Bronchial epithelial cell (primary cell): Measurements from ENCODE around the gene TFR2. TPM values are rescaled to one million over a fixed set of nuclear protein-coding genes. Genes with fewer than 3 reads are reported as not detected.

Source experiments
- DNase-seq: peaks from one replicate; pipeline ENCODE4 v3.0.0-alpha.2; 2010; ENCODE audit warnings: low read depth
- FAIRE-seq: peaks from 2 replicates; lab custom pipeline; 2011; peaks lifted over from hg19 to GRCh38; lab: Jason Lieb, UNC
- H3K27me3 ChIP-seq: 2 replicates; pipeline ENCODE4 v1.5.1; 2011; ENCODE audit warnings: low read length; ENCODE audit not compliant: control insufficient read depth, insufficient read depth
- H3K36me3 ChIP-seq: 2 replicates; pipeline ENCODE4 v1.5.1; 2011; ENCODE audit warnings: low read length; ENCODE audit not compliant: control insufficient read depth, insufficient read depth
- H3K4me3 ChIP-seq: 2 replicates; pipeline ENCODE4 v1.5.1; 2011; ENCODE audit warnings: mild to moderate bottlenecking, low read depth, low read length, control low read depth
- CTCF ChIP-seq: IDR thresholded peaks from 2 replicates; pipeline ENCODE4 v1.5.1; 2011; ENCODE audit warnings: mild to moderate bottlenecking, moderate library complexity, low read length, control low read depth, inconsistent platforms; ENCODE audit not compliant: insufficient read depth, severe bottlenecking
- total RNA-seq: library from RNA; depleted of rRNA; stranded (reverse); fragments of >200 nt; gene quantifications from 2 replicates; pipeline ENCODE4 v1.2.1, GENCODE V29; 2014

The TFR2 gene
- total RNA-seq, 1 donor from 2014 or later, result not detected

DNA sequence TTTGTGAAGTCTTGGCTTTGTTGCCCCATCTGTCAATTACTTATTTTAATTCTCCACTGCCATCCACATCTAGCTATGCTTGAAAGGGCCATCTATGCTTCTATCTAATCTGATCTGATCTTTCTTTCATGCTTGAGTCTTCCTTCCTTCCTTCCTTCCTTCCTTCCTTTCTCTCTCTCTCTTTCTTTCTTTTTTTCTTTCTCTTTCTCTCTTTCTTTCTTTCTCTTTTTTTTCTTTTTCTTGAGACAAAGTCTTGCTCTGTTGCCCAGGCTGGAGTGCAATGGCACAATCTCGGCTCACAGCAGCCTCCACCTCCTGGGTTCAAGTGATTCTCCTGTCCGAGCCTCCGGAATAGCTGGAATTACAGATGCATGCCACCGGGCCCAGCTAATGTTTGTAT lies 11.3 kb downstream of the TFR2 start:
- no peaks in the 10 kb centered on the region for H3K36me3 ChIP-seq
- H3K4me3 ChIP-seq, result no peak overlapping the region
- DNase-seq, result no peak
- FAIRE-seq, result no peak
- no peak for TF ChIP-seq CTCF
- no peaks in the 10 kb centered on the region for H3K27me3 ChIP-seq

DNA sequence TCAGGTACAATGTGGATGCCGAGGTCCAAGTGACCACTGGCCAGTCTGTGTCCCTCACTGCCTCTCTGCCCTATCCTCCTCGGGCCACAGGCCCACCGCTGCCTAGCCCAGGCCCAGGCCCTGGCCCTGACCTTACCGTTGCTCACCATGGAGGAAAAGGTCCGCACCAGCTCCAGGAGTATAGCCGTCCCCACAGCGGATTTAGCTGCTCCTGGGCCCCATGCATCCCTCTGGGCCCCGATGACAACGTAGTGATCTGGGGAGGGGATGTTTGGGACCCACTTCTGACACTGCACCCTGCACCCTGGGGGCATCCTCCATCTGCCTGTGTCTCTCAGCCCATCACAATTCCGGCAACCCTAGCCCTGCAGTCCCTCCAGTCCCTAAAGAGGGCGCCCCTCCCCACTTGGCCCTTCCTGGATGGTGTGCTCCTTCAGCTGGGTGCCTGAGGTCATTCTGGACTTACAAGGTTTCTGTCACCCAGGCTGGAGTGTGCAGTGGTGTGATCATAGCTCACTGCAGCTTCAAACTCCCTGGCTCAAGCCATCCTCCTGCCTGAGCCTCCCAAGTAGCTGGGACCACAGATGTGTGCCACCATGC lies 12.1 kb downstream of the TFR2 start:
- Histone ChIP-seq H3K36me3 (no peaks in the 10 kb centered on the region), H3K4me3 (no peak overlapping the region), H3K27me3 (no peaks in the 10 kb centered on the region)
- DNase-seq (peak; percentile 18), FAIRE-seq (no peak)
- peak; percentile 47 for TF ChIP-seq CTCF

GRCh38 chr7:100627238-100627549 lies 14.2 kb downstream of the TFR2 start:
- no peak for FAIRE-seq
- DNase-seq, result no peak

DNA sequence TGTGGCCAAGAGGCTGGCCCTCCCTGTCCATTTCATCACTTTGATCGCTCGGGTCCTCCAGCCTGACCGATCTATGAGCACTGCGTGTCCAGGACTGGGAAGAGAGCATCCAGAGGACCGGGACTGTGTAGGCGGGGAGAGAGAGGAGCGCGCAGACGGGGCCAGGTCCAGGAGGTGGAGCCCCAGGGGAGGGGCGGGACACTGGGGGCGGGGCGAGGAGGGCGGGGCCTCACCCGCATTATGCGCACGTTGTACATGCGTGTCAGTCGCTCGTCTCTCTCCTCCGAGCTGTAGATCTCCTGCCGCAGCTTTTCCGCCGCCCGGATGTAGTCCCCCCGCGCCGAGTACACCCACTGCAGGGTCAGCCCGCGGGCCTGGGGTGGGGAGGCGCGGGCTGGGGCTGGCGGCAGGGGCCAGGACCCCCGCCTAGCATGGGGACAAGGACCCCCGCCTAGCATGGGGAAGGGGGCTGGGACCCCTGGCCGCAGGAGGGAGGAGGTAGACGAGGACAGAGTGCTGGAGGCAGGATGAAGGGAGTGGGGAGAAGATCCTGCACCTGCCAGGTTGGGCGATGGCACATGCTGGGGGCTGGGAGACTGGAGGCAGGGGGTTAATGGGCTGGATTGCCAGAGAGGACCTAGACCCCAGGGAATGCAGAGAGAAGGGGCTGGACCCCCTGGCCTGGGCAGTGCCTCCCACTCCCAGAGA lies 14.7 kb downstream of the TFR2 start:
- TF ChIP-seq CTCF, result no peak
- peak overlapping the region; percentile 21 for H3K4me3 ChIP-seq
- H3K36me3 ChIP-seq, result no peaks in the 10 kb centered on the region
- no peak for FAIRE-seq
- H3K27me3 ChIP-seq, result no peaks in the 10 kb centered on the region
- DNase-seq, result peak; percentile 67

More at GRCh38 chr7:100627238-100627549, 14.2 kb downstream of the TFR2 start:
- Histone ChIP-seq H3K4me3 (no peak overlapping the region), H3K36me3 (no peaks in the 10 kb centered on the region), H3K27me3 (no peaks in the 10 kb centered on the region)
- no peak for TF ChIP-seq CTCF

GRCh38 chr7:100626055-100626454 lies 15.3 kb downstream of the TFR2 start:
- DNase-seq (no peak), FAIRE-seq (no peak)
- no peaks in the 10 kb centered on the region for H3K36me3 ChIP-seq
- no peaks in the 10 kb centered on the region for H3K27me3 ChIP-seq
- TF ChIP-seq CTCF, result no peak
- H3K4me3 ChIP-seq, result no peak overlapping the region
